AG04450 (cell line): ENCODE results near the gene SENP7. TPM values are rescaled to one million over a fixed set of nuclear protein-coding genes. Genes with fewer than 3 reads are reported as not detected.
A peak's percentile ranks its signal among the peaks of the same experiment; 100 is the strongest.
"Not testable (repeated sequence)": the region's sequence is repeated elsewhere in the genome, so short reads cannot be mapped to it uniquely, and the experiment has no call there.

Experiments
- CTCF ChIA-PET: fragments of 300-600, 350-600 bp; formaldehyde crosslinking; extraction: SDS; loops from one replicate; lab custom pipeline; 2022; ENCODE audit warnings: antibody characterized with exemption, inconsistent platforms; lab: Charles Lee
- POLR2A ChIA-PET: fragments of 350-600 bp; formaldehyde crosslinking; extraction: SDS; loops from one replicate; lab custom pipeline; 2021; ENCODE audit warnings: antibody characterized with exemption, inconsistent platforms; lab: Yijun Ruan, JAX
- DNase-seq: peaks from one replicate; pipeline ENCODE4 v3.0.0-alpha.2; 2011; ENCODE audit warnings: low read depth, low spot score
- H3K27ac ChIP-seq: one replicate; pipeline ENCODE4 v1.5.1; 2012; ENCODE audit warnings: low read depth, low read length, control low read depth
- H3K27me3 ChIP-seq: one replicate; pipeline ENCODE4 v1.6.0; 2012; ENCODE audit warnings: low read length; ENCODE audit not compliant: control insufficient read depth, insufficient read depth
- H3K4me3 ChIP-seq: 2 replicates; pipeline ENCODE4 v1.5.1; 2011; ENCODE audit warnings: mild to moderate bottlenecking, low read depth, low read length, control low read depth
- H3K9me3 ChIP-seq: 2 replicates; pipeline ENCODE4 v1.5.1; 2012; ENCODE audit warnings: low read length; ENCODE audit not compliant: control insufficient read depth, insufficient read depth
- polyA minus RNA-seq: library from RNA; depleted of rRNA, polyadenylated mRNA; stranded (reverse); fragments of >200 nt; gene quantifications from 2 replicates; pipeline ENCODE4 v1.2.3, GENCODE V29; 2011; rRNA and poly(A)+ RNA removed
- polyA plus RNA-seq: library from polyadenylated mRNA; depleted of rRNA; stranded (reverse); fragments of >200 nt; gene quantifications from 2 replicates; pipeline ENCODE4 v1.2.3, GENCODE V29; 2011; rRNA removed
- TF ChIP-seq, protein P1 (sequence below): IDR thresholded peaks from 2 replicates; pipeline ENCODE4 v1.5.1; 2011; ENCODE audit warnings: low read depth, low read length, control low read depth, inconsistent platforms

The SENP7 gene, protein sequence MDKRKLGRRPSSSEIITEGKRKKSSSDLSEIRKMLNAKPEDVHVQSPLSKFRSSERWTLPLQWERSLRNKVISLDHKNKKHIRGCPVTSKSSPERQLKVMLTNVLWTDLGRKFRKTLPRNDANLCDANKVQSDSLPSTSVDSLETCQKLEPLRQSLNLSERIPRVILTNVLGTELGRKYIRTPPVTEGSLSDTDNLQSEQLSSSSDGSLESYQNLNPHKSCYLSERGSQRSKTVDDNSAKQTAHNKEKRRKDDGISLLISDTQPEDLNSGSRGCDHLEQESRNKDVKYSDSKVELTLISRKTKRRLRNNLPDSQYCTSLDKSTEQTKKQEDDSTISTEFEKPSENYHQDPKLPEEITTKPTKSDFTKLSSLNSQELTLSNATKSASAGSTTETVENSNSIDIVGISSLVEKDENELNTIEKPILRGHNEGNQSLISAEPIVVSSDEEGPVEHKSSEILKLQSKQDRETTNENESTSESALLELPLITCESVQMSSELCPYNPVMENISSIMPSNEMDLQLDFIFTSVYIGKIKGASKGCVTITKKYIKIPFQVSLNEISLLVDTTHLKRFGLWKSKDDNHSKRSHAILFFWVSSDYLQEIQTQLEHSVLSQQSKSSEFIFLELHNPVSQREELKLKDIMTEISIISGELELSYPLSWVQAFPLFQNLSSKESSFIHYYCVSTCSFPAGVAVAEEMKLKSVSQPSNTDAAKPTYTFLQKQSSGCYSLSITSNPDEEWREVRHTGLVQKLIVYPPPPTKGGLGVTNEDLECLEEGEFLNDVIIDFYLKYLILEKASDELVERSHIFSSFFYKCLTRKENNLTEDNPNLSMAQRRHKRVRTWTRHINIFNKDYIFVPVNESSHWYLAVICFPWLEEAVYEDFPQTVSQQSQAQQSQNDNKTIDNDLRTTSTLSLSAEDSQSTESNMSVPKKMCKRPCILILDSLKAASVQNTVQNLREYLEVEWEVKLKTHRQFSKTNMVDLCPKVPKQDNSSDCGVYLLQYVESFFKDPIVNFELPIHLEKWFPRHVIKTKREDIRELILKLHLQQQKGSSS
- 11.8 and 16.1 TPM in 2 replicates for polyA plus RNA-seq
- polyA minus RNA-seq, result 10.3 and 18.5 TPM in 2 replicates

GRCh38 chr3:101512646-101513418, at the start of gene SENP7:
Gene SENP7, minus strand, starts transcription at chr3:101513212. Its CDS starts 82 bp downstream, at chr3:101513130.
- ChIA-PET CTCF (no interaction called here), POLR2A (interaction anchor here (0.8 to 0.9 kb wide), 2 partner anchors 8 to 61 kb away, joined by 3 to 8 read pairs; partner anchors contain the start of gene PCNP)
- Histone ChIP-seq H3K27me3 (no peaks in the 10 kb centered on the region), H3K27ac (peak within 1 kb of the TSS; percentile 90), H3K4me3 (peak within 1 kb of the TSS; percentile 85), H3K9me3 (no peaks in the 10 kb centered on the region)
- TF ChIP-seq, protein P1, sequence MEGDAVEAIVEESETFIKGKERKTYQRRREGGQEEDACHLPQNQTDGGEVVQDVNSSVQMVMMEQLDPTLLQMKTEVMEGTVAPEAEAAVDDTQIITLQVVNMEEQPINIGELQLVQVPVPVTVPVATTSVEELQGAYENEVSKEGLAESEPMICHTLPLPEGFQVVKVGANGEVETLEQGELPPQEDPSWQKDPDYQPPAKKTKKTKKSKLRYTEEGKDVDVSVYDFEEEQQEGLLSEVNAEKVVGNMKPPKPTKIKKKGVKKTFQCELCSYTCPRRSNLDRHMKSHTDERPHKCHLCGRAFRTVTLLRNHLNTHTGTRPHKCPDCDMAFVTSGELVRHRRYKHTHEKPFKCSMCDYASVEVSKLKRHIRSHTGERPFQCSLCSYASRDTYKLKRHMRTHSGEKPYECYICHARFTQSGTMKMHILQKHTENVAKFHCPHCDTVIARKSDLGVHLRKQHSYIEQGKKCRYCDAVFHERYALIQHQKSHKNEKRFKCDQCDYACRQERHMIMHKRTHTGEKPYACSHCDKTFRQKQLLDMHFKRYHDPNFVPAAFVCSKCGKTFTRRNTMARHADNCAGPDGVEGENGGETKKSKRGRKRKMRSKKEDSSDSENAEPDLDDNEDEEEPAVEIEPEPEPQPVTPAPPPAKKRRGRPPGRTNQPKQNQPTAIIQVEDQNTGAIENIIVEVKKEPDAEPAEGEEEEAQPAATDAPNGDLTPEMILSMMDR, result no peak
- DNase-seq, result peak; percentile 44

- POLR2A ChIA-PET, result interaction anchor here (1.1 to 1.6 kb wide), 3 partner anchors 12 to 124 kb away, joined by 3 to 6 read pairs (median 4); partner anchors contain the start of genes PCNP and RPL24
- H3K27me3 ChIP-seq, result peaks cover under 1% of the 10 kb centered on the region
- CTCF ChIA-PET, result no interaction called here
- no peaks in the 10 kb centered on the region for H3K9me3 ChIP-seq
- TF ChIP-seq, protein P1, result no peak
- H3K27ac ChIP-seq, result peak within 1 kb of the TSS; percentile 81
- H3K4me3 ChIP-seq, result peak within 1 kb of the TSS; percentile 95
- peak; percentile 77 for DNase-seq
Observed at GRCh38 chr3:101561630-101562328, 48.8 kb upstream of the SENP7 start, which contains the start of gene TRMT10C. Gene TRMT10C, plus strand, starts transcription at chr3:101561868. Its CDS starts 2,914 bp downstream, at chr3:101564782.

DNA sequence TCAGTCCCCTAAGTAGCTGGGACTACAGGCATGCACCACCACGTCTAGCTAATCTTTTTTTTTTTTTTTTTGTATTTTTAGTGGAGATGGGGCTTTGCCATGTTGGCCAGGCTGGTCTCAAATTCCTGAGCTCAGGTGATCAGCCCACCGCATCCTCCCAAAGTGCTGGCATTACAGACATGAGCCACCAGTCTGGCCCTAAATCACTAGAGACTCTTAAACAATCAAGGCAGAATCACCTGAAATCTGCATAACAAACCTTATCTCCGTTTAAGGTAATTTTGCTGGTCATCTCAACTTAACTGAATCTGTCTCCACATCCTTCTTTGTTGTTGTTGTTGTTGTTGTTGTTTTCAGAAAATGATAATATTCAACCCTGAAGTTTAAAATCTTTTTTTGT, 43.1 kb upstream of the SENP7 start:
- no peak overlapping the region for H3K4me3 ChIP-seq
- CTCF ChIA-PET, result interaction anchor here (0.6 kb wide), 1 partner anchor 468 kb away, joined by 5 read pairs; no protein-coding TSS in a partner anchor
- TF ChIP-seq, protein P1, result no peak
- peaks cover 4% of the 10 kb centered on the region for H3K27me3 ChIP-seq
- POLR2A ChIA-PET, result interaction anchor here (0.6 kb wide), 1 partner anchor 125 kb away, joined by 8 read pairs; no protein-coding TSS in a partner anchor
- no peaks in the 10 kb centered on the region; the same call in 1 of the 2 replicates for H3K9me3 ChIP-seq
- H3K27ac ChIP-seq, result no peak overlapping the region
- no peak for DNase-seq

- H3K4me3 ChIP-seq, H3K9me3 ChIP-seq, POLR2A ChIA-PET, H3K27ac ChIP-seq, DNase-seq, H3K27me3 ChIP-seq, CTCF ChIA-PET: not testable (repeated sequence)
Observed at GRCh38 chr3:101553381-101553780, 40.4 kb upstream of the SENP7 start.

GRCh38 chr3:101551359-101552081, 38.5 kb upstream of the SENP7 start:
- CTCF ChIA-PET, H3K9me3 ChIP-seq, H3K4me3 ChIP-seq, POLR2A ChIA-PET, H3K27me3 ChIP-seq, H3K27ac ChIP-seq, DNase-seq: not testable (repeated sequence)
